ENCODE measurements around the gene CAMTA1. TPM values are rescaled to one million over a fixed set of nuclear protein-coding genes. Genes with fewer than 3 reads are reported as not detected.

Gene CAMTA1
- polyA plus RNA-seq, 1 donor (not counting 4 experiments of a cell fraction or from before 2014, with no cell fraction given), result 51.4 TPM

GRCh38 chr1:6907201-6907600 lies 121.9 kb downstream of the CAMTA1 start:
- DNase-seq (ENCODE audit: low read depth, low spot score) (no peak), FAIRE-seq (no peak)
- Histone ChIP-seq H3K4me3 (ENCODE audit: control insufficient read depth in 2 of 3, extremely low read depth in 1 of 3, insufficient read depth in 2 of 3, low read depth in 1 of 3, low read length in 3 of 3) (no peak overlapping the region), H3K9me3 (ENCODE audit: control insufficient read depth, low read depth, low read length) (no peaks in the 10 kb centered on the region), H3K4me2 (ENCODE audit: control insufficient read depth, extremely low read depth, insufficient read depth, low read depth, low read length) (no peak overlapping the region), H3K4me1 (ENCODE audit: control insufficient read depth, extremely low read depth, insufficient read depth, low read length) (no peaks in the 10 kb centered on the region), H3K27ac (ENCODE audit: control insufficient read depth, insufficient read depth, low read length) (no peak overlapping the region), H3K9me1 (ENCODE audit: control insufficient read depth, extremely low read depth, insufficient read depth, low read length) (no peaks in the 10 kb centered on the region), H2AFZ (ENCODE audit: control insufficient read depth, low read length) (no peak overlapping the region), H3K9ac (ENCODE audit: control insufficient read depth, extremely low read depth, insufficient read depth, low read length) (no peak overlapping the region), H3K27me3 (ENCODE audit: control insufficient read depth, extremely low read depth, insufficient read depth, low read length) (peaks cover 11% of the 10 kb centered on the region), H3K79me2 (ENCODE audit: control insufficient read depth, insufficient read depth, low read length) (no peaks in the 10 kb centered on the region), H3K36me3 (ENCODE audit: control insufficient read depth in 2 of 2, extremely low read depth in 1 of 2, insufficient read depth in 2 of 2, low read length in 2 of 2) (no peaks in the 10 kb centered on the region), H4K20me1 (ENCODE audit: control insufficient read depth, extremely low read depth, insufficient read depth, low read length) (no peaks in the 10 kb centered on the region)
- TF ChIP-seq, protein P1, sequence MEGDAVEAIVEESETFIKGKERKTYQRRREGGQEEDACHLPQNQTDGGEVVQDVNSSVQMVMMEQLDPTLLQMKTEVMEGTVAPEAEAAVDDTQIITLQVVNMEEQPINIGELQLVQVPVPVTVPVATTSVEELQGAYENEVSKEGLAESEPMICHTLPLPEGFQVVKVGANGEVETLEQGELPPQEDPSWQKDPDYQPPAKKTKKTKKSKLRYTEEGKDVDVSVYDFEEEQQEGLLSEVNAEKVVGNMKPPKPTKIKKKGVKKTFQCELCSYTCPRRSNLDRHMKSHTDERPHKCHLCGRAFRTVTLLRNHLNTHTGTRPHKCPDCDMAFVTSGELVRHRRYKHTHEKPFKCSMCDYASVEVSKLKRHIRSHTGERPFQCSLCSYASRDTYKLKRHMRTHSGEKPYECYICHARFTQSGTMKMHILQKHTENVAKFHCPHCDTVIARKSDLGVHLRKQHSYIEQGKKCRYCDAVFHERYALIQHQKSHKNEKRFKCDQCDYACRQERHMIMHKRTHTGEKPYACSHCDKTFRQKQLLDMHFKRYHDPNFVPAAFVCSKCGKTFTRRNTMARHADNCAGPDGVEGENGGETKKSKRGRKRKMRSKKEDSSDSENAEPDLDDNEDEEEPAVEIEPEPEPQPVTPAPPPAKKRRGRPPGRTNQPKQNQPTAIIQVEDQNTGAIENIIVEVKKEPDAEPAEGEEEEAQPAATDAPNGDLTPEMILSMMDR (optimal IDR thresholded peaks at IDR 0.05 in 1 of 3, IDR thresholded peaks at IDR 0.05 in 1 of 3, conservative IDR thresholded peaks at IDR 0.05 in 1 of 3; ENCODE audit: extremely low read depth in 1 of 3, insufficient read depth in 2 of 3, low read length in 3 of 3), result no peak
- no peak for TF ChIP-seq EZH2 (IDR thresholded peaks at IDR 0.05; ENCODE audit: low read length)
- dilution Hi-C loops (cut with MboI; ENCODE audit: extremely low pct_ligation_motif_present, low sequenced_read_pairs), result no loop called here

DNA sequence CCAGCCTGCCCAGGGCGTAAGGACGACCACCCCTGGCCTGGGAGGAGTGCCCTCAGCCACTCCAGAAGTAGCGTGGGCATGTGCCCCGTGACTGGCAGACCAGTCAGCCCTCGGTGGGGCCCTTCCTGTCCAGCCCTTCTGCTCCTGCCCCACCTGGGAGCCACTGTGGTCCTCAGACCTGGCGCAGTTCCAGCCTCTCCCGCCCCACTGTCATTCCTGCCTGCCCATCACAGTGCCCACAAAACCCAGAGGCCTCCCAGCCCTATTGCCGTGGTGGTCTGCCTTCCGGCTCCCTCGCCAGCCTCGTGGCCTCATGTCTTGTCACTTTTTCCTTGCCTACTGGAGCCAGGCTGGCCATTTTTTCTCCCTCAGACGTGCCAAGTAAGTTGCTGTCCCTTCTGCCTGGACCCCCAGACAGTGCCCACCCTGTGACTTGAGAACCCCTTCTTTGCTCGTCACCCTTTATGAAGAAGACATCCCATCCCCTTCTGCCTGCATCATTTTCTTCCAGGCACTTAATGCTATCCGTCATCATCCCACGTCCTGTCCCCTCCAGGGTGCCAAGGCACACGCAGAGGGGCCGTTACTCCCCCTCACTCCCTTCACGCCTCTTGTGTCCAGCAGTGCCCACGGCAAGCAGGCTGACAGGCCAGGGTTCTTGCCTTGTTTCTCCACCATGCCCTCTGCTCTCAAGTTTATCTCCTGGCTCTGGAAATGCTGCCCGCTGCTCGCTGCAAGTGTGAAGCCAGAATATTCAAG lies 122.6 kb downstream of the CAMTA1 start:
- Histone ChIP-seq H2AFZ (ENCODE audit: control insufficient read depth, low read length) (no peak overlapping the region), H3K4me2 (ENCODE audit: control insufficient read depth, extremely low read depth, insufficient read depth, low read depth, low read length) (no peak overlapping the region), H4K20me1 (ENCODE audit: control insufficient read depth, extremely low read depth, insufficient read depth, low read length) (no peaks in the 10 kb centered on the region), H3K79me2 (ENCODE audit: control insufficient read depth, insufficient read depth, low read length) (no peaks in the 10 kb centered on the region), H3K4me1 (ENCODE audit: control insufficient read depth, extremely low read depth, insufficient read depth, low read length) (no peaks in the 10 kb centered on the region), H3K9me3 (ENCODE audit: control insufficient read depth, low read depth, low read length) (no peaks in the 10 kb centered on the region), H3K4me3 (ENCODE audit: control insufficient read depth in 2 of 3, extremely low read depth in 1 of 3, insufficient read depth in 2 of 3, low read depth in 1 of 3, low read length in 3 of 3) (no peak overlapping the region), H3K36me3 (ENCODE audit: control insufficient read depth in 2 of 2, extremely low read depth in 1 of 2, insufficient read depth in 2 of 2, low read length in 2 of 2) (no peaks in the 10 kb centered on the region), H3K9me1 (ENCODE audit: control insufficient read depth, extremely low read depth, insufficient read depth, low read length) (no peaks in the 10 kb centered on the region), H3K9ac (ENCODE audit: control insufficient read depth, extremely low read depth, insufficient read depth, low read length) (no peak overlapping the region), H3K27me3 (ENCODE audit: control insufficient read depth, extremely low read depth, insufficient read depth, low read length) (peaks cover 11% of the 10 kb centered on the region), H3K27ac (ENCODE audit: control insufficient read depth, insufficient read depth, low read length) (no peak overlapping the region)
- no peak for TF ChIP-seq EZH2 (IDR thresholded peaks at IDR 0.05; ENCODE audit: low read length)
- TF ChIP-seq, protein P1 (optimal IDR thresholded peaks at IDR 0.05 in 1 of 3, IDR thresholded peaks at IDR 0.05 in 1 of 3, conservative IDR thresholded peaks at IDR 0.05 in 1 of 3; ENCODE audit: extremely low read depth in 1 of 3, insufficient read depth in 2 of 3, low read length in 3 of 3), result no peak
- no peak for FAIRE-seq
- dilution Hi-C loops (cut with MboI; ENCODE audit: extremely low pct_ligation_motif_present, low sequenced_read_pairs), result no loop called here
- no peak for DNase-seq (ENCODE audit: low read depth, low spot score)

All from keratinocyte (primary cell).